SIG-M5 (cell line): ENCODE data around the gene DESI2.
A peak's percentile ranks its signal among the peaks of the same experiment; 100 is the strongest.

Experiments
- DNase-seq: peaks from one replicate; lab custom pipeline; 2025; lab: John Stamatoyannopoulos, UW

Gene DESI2

DNA sequence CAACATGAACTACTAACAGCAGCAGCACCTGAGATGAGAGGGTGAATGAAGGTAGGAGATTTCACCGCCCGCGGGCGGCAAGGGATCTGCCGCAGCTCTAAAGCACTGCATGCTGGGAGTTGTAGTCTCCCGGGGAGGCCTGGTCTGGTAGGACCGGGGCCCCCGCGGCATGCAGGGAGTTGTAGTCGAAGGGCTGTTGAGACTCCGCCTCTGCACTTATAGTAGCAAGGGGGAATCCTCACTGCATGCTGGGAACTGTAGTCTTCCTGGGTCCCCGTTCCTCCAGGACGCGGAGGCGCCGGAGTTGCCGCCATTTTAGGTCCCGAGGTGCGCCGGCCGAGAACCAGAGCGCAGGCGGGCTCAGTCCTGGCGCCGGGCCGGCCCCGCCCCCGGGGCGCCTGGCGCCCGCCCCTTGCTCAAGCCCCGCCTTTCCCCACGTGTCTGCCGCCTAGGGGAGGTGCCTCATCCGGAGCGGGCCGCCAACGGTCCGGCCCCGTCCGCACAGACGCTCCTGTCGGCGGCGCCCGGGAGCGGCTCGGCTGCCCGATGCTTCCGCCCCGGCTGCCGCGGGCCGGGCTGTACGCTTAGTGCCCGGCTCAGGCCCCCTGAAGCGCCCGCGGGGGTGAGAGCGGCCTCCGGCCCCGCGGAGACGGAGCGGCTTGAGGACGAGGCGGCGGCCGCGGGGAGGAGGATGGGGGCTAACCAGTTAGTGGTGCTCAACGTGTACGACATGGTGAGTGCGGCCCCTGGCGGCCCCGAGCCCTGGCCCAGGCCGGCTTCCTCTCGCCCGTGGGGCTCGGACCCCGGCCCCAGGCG, at the start of gene DESI2:
DESI2 (plus strand) TSS at position 504 of the 816 bp plus-strand sequence; CDS start at position 692, 188 bp downstream.
- peak; percentile 98 for DNase-seq

GRCh38 chr1:244603498-244603897, 49.4 kb upstream of the DESI2 start:
- DNase-seq: no peak

- DNase-seq: no peak
These were observed 47.0 kb upstream of the DESI2 start for GRCh38 chr1:244605835-244606370.

- DNase-seq: no peak
These were observed 38.7 kb upstream of the DESI2 start for GRCh38 chr1:244614113-244614836.

- no peak for DNase-seq
These were observed 38.0 kb upstream of the DESI2 start for GRCh38 chr1:244614879-244615278.

- no peak for DNase-seq
These were observed 37.6 kb upstream of the DESI2 start for GRCh38 chr1:244615301-244615700.

- DNase-seq: no peak
These were observed 26.2 kb upstream of the DESI2 start for GRCh38 chr1:244626709-244627108.

GRCh38 chr1:244628789-244629188, 24.1 kb upstream of the DESI2 start:
- DNase-seq: no peak

GRCh38 chr1:244633140-244633539, 19.8 kb upstream of the DESI2 start:
- no peak for DNase-seq

- DNase-seq: no peak
These were observed 18.4 kb upstream of the DESI2 start for GRCh38 chr1:244634546-244634945.

DNA sequence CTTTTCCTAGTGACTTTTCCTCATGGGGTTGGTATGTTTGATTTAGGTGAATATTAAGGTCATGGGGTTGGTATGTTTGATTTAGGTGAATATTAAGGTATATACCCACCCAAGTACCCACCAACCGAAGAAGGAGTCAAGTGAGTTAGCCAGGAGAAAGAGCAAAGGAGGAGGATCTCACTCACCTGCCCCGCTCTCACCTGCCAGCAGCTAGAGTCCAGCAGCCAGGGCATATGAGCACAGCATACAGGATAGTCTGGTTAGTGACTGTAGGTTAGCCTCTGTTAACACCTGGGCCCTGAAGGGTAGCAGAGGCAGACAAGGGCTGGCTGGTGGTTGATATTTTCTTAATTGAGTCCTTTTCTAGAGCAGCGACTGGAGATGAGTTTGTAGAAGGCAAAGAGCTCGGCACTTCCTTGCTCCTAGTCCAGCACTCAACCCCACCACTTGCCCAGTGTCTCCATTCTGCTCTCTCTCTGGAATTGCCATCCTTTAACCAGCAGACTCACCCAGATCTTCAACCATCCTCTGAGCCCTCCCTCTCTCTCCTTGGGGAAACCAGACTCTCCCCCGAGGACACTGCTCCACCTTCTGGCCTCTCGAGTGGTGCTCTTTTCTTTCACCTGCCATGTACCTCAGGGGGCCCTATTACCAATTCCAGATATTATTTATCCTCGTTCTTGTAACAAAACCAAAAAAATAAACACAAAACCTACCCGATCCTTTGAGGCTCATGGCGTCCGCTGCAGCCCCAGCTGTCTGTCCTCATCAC, 16.3 kb upstream of the DESI2 start:
- no peak for DNase-seq

DNA sequence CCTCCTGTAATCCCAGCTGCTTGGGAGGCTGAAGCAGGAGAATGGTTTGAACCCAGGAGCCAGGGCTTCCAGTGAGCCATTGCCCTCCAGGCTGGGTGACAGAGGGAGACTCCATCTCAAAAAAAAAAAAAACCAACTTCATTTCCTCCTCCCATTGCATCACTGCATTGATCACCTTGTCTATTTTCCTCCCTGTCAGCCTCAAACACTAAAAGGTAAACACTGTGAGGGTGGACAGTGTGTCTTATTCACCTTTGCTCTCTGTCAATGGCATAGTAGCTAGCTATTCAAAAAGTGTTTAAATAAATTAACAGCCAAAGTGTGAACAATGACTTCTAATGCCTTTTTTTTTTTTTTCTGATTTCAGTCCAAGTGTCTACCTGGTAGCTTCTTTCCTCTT, 13.4 kb upstream of the DESI2 start:
- no peak for DNase-seq

DNA sequence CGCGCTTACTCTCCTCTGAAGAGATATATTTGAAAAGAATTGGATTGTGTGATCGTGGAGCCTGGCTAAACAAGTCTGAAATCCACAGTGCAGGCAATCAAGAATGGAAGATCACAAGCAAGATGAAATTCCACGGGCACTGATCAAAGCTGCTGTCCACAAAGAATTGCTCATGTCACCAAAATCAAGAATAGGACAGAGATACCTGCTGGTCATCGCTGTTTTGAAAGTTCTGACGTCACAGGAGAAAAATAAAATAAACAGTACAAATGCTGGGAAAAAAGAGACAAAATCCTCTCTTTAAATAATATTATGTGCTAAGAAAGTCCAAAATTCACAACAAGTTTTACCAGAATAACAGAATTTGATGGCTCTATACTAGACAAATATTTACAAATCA, 12.0 kb upstream of the DESI2 start:
- no peak for DNase-seq

DNA sequence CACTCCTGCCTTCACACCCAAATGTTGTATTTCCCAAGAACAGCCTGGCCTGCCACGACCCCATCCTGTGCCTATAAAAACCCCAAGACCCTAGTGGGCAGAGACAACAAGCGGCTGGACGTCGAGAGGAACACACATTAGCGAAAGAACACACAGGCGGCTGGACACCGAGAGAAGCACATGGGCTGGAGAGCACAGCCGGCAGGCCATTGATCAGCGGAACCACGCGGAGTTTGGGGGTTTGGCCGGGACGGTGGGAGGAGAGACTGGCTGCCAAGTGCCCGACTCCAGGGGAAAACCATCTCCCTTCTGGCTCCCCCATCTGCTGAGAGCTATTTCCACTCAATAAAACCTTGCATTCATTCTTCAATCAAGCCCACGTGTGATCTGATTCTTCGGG, 10.4 kb upstream of the DESI2 start:
- DNase-seq: no peak

DNA sequence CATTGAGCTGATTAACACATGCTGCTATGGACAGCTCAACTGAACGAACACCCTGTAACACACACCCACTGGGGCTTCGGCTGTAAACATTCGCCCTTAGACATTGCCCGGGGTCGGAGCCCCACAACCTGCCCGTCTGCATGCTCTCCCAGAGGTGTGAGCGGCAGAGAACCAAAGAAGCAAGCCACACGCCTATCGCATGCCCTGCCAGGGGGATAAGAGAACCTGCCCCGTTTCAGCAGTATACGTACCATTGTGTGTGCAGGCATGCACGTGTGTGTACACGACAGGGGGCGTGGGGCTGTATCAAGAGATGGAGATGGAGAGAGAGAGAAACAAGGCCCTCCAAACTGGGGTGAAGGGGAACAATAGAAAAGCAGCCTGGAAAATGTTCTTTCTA, 9.9 kb upstream of the DESI2 start:
- DNase-seq: no peak

DNA sequence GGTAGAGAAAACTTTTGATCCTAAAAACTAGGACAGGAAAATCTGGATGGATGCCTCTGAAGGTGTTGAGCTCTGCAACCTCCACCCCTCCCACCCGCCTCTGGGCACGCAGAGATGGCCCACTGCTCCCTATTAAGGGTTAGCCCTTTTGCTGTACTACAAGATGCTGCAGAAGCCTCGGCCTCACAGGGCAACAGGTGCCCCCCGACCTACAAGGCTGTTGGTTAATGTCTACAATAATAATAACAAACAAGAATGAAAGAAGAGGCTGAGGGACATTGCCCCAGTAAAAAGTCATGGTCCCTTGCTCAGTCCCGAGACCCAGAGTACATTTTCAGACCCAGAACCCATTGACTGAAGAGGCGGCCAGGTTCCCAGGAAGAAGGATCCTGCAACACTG, 7.5 kb upstream of the DESI2 start:
- no peak for DNase-seq

DNA sequence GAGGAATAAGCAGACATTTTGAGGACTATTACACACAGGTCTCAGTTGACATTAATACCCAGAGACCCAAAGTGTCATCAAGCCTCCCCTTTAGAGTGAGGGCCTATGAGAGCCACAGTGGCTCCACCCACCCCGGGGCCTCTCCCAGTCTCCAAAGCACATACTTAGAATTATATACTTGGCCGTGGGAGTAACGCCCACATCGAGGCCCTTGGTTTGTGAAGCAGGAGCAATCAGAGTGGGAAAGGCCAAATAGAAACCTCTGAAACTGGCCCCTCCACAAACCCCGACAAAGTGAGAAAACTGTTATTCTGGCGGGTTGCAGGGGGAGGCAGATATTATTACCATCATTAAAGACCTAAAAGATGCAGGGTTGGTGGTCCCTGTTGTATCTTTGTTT, 7.0 kb upstream of the DESI2 start:
- no peak for DNase-seq

GRCh38 chr1:244647819-244648218, 5.1 kb upstream of the DESI2 start:
- DNase-seq: no peak

DNA sequence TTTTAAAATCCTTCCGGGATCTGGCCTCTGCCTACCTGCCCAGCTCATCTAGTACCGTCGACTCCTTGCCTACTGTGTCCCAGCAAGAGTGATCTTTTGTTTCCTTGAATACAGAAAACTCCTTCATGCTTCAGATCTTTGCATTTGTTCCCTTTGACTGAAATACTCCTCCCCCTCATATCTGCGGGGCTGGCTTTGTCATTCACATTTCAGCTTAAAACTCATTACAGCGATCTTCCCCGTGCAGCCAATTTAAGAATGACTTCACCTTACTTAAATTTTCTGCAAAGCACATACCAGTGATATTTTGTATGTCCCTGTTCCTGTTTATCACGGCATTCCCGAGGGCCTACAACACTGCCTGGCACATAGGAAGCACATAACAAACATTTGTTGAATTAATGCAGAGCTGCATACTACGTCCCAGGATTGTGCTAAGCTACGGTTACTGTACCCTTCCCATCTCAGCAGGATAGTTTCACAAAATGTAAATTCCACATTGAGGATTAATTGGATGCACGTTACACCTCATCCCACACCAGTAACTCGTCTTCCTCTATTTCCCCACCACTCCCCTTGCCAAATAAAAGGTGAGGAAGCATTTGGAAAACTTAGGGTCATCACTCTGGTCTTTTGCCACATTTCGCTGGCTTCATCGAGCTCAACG, 837 bp upstream of the DESI2 start:
- no peak for DNase-seq

DNA sequence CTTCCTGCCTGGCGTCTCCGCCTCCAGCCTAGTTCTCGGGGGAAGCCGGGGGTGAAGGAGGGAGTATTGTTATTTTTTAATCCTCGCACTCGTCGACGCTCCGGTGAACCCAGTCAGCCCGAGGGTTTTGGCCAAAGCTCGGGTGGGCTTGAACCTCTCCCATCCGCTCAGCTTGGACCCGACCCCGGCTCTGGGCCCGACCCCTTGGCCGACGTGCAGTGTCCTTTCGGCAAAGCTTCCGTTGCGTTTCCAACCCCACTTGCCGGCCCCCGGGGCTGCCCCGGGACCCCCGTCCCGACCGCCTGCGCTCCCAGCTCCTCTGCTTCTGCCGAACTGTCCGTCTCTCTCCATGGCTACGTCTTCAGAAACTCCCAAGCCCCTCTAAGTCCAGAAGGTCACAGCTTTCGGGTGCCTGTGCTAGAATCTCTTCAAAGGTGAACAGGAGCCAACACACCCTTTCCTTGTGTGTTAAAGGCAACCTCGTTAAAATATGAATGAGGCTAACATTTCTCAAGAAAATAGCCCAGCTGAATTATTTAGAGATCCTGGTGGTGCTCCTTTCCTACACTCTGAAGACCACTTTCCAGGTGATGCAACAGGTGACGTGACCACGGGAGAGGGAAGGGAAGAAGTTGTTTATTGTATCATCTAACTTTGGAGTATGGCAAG, 647 bp downstream of the DESI2 start:
- DNase-seq: no peak
